Transverse colon (tissue), 4 donors: ENCODE measurements around the gene SCN8A.

ENCODE experiments used
- CTCF ChIP-seq, 5 experiments: fragments of 200-600 bp in 3 of 5; fragments of 450-650 bp in 2 of 5; sonication (generic) in 3 of 5; IDR thresholded peaks; 1 replicate in 2 of 5; 2 replicates in 3 of 5; pipeline ENCODE4 v1.5.1; 2016 to 2017; ENCODE audit warnings: antibody characterized with exemption in 5 of 5, inconsistent platforms in 3 of 5, mild to moderate bottlenecking in 2 of 5, moderate library complexity in 1 of 5
- EP300 ChIP-seq: sonication (generic); formaldehyde crosslinking; IDR thresholded peaks from one replicate; pipeline ENCODE4 v1.6.1; 2017; ENCODE audit warnings: antibody characterized with exemption, low read depth
- POLR2A ChIP-seq: fragments of 450-650 bp; IDR thresholded peaks from one replicate; pipeline ENCODE4 v1.6.1; 2016; ENCODE audit warnings: antibody characterized with exemption, mild to moderate bottlenecking, moderate library complexity
- POLR2AphosphoS5 ChIP-seq, 3 donors: sonication (generic); formaldehyde crosslinking; IDR thresholded peaks; one replicate each; pipeline ENCODE4 v1.6.1; 2016; ENCODE audit warnings: antibody characterized with exemption in 3 of 3

- TF ChIP-seq POLR2AphosphoS5 (IDR thresholded peaks at IDR 0.05) = no peak
- TF ChIP-seq CTCF (IDR thresholded peaks at IDR 0.05) = no peak
- TF ChIP-seq POLR2A = no peak
- TF ChIP-seq EP300 = no peak
Observed at GRCh38 chr12:51549637-51550036, 41.4 kb upstream of the SCN8A start.
